ENCODE measurements around the gene GFAP.

Gene GFAP

DNA sequence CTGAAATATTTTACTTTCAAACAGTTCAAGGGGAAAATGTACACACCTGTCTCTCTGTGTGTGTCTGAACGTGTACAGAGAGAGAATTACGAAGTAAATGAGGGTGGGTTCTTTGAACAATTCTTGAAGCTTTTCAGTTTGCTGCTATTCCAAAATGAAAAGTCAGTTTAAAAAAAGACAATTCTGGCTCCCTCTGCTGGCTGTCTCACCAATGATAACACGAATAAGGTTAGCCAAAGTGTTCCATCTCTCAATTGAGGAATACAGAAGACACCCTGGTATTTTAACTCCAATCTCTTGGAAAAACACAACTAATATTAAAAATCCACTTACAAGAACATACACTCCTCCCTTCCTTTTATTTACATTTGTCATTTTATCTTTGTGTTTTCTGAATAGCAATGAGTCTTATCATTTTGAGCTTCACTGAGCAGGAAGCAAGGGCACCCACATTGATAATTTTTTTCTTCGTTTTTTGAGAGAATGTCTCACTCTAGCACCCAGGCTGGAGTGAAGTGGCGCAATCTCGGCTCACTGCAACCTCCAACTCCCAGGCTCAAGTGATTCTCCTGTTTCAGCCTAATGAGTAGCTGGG is 36.6 kb downstream of the GFAP start:
- Histone ChIP-seq H3K9me3 (ENCODE audit: insufficient read depth, low read length) (no peaks in the 10 kb centered on the region), H3K36me3 (ENCODE audit: insufficient read depth, insufficient read length, low read length) (peaks cover 98% of the 10 kb centered on the region), H3K4me1 (ENCODE audit: insufficient read depth, insufficient read length) (no peaks in the 10 kb centered on the region), H3K4me3 (ENCODE audit: insufficient read length, low read depth) (no peak overlapping the region), H3K9ac (ENCODE audit: insufficient read length, low read depth) (no peak overlapping the region), H3K27me3 (ENCODE audit: insufficient read depth, insufficient read length) (no peaks in the 10 kb centered on the region)
- no peak for DNase-seq (ENCODE audit: low read depth, low spot score)
- no peak for TF ChIP-seq YY1 (IDR thresholded peaks at IDR 0.05; ENCODE audit: insufficient read depth, insufficient read length)
- no peak for TF ChIP-seq SUZ12 (IDR thresholded peaks at IDR 0.05; ENCODE audit: extremely low read depth, insufficient read depth, insufficient read length)
- no peak for TF ChIP-seq ZNF274 (IDR thresholded peaks at IDR 0.05; ENCODE audit: low read depth, low read length)

DNA sequence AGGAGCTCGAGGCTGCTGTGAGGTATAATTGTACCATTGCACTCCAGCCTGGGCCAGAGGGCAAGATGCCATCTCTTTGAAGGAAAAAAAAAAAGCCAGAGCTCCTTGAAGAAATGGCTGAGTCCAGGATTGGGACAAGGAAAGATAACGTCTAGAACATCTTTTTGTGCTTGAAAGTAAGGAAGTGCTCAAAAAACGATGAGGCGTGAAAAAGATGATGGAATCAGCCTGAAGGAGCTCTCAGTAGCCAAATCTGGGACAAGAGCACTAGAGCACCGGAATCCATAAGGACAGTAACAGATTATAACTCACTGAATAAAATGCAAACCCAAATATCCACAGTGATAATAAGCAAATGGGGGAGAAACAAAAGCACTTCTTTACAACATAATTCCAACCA is 38.2 kb downstream of the GFAP start:
- DNase-seq (ENCODE audit: low read depth, low spot score): no peak
- peaks cover 95% of the 10 kb centered on the region for H3K36me3 ChIP-seq (ENCODE audit: insufficient read depth, insufficient read length, low read length)
- H3K9ac ChIP-seq (ENCODE audit: insufficient read length, low read depth): no peak overlapping the region
- no peak overlapping the region for H3K4me3 ChIP-seq (ENCODE audit: insufficient read length, low read depth)
- no peak for TF ChIP-seq ZNF274 (IDR thresholded peaks at IDR 0.05; ENCODE audit: low read depth, low read length)
- no peak for TF ChIP-seq YY1 (IDR thresholded peaks at IDR 0.05; ENCODE audit: insufficient read depth, insufficient read length)
- TF ChIP-seq SUZ12 (IDR thresholded peaks at IDR 0.05; ENCODE audit: extremely low read depth, insufficient read depth, insufficient read length): no peak
- no peaks in the 10 kb centered on the region for H3K9me3 ChIP-seq (ENCODE audit: insufficient read depth, low read length)
- no peaks in the 10 kb centered on the region for H3K4me1 ChIP-seq (ENCODE audit: insufficient read depth, insufficient read length)
- no peaks in the 10 kb centered on the region for H3K27me3 ChIP-seq (ENCODE audit: insufficient read depth, insufficient read length)

GRCh38 chr17:44875761-44876160 is 39.5 kb downstream of the GFAP start:
- no peak overlapping the region for H3K9ac ChIP-seq (ENCODE audit: insufficient read length, low read depth)
- H3K36me3 ChIP-seq (ENCODE audit: insufficient read depth, insufficient read length, low read length): peaks cover 90% of the 10 kb centered on the region
- DNase-seq (ENCODE audit: low read depth, low spot score): no peak
- H3K4me1 ChIP-seq (ENCODE audit: insufficient read depth, insufficient read length): no peaks in the 10 kb centered on the region
- H3K27me3 ChIP-seq (ENCODE audit: insufficient read depth, insufficient read length): no peaks in the 10 kb centered on the region
- no peaks in the 10 kb centered on the region for H3K9me3 ChIP-seq (ENCODE audit: insufficient read depth, low read length)
- H3K4me3 ChIP-seq (ENCODE audit: insufficient read length, low read depth): no peak overlapping the region
- TF ChIP-seq YY1 (IDR thresholded peaks at IDR 0.05; ENCODE audit: insufficient read depth, insufficient read length) (no peak), ZNF274 (IDR thresholded peaks at IDR 0.05; ENCODE audit: low read depth, low read length) (no peak), SUZ12 (IDR thresholded peaks at IDR 0.05; ENCODE audit: extremely low read depth, insufficient read depth, insufficient read length) (no peak)

DNA sequence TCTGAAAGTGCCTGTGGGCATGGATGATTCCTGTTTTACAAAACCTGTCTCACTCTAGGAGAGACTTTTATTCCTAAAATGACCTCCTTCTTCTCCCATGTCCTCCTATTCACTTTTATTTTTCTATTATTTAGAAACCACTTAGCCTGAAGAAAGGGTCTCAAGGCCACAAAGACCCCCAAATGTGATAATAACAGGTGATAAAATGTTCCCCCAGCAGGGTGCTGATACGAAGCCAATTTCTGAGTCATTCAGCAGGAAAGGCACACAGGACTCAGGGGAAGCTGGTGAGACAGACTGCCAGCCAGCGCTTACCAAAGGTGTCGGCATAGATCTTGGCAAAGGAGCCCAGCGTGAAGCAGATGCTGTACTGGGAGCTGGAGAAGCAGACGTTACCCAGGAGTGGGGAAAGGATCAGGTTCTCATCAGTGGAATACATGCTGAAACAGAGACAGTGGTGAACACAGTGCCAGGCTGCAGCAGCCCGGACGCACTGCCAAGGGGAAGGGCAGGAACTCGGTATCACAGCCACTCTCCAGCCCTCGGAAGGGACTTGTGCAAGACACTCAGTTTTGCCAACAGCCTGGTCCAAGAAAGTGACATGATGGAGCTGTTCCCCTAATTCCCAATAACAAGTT is 43.0 kb downstream of the GFAP start:
- Histone ChIP-seq H3K9me3 (ENCODE audit: insufficient read depth, low read length) (no peaks in the 10 kb centered on the region), H3K36me3 (ENCODE audit: insufficient read depth, insufficient read length, low read length) (peaks cover 89% of the 10 kb centered on the region), H3K9ac (ENCODE audit: insufficient read length, low read depth) (no peak overlapping the region), H3K27me3 (ENCODE audit: insufficient read depth, insufficient read length) (no peaks in the 10 kb centered on the region), H3K4me3 (ENCODE audit: insufficient read length, low read depth) (no peak overlapping the region), H3K4me1 (ENCODE audit: insufficient read depth, insufficient read length) (no peaks in the 10 kb centered on the region)
- TF ChIP-seq SUZ12 (IDR thresholded peaks at IDR 0.05; ENCODE audit: extremely low read depth, insufficient read depth, insufficient read length): no peak
- DNase-seq (ENCODE audit: low read depth, low spot score): no peak

- Histone ChIP-seq H3K9ac (ENCODE audit: insufficient read length, low read depth) (no peak overlapping the region), H3K27me3 (ENCODE audit: insufficient read depth, insufficient read length) (no peaks in the 10 kb centered on the region), H3K4me1 (ENCODE audit: insufficient read depth, insufficient read length) (no peaks in the 10 kb centered on the region), H3K36me3 (ENCODE audit: insufficient read depth, insufficient read length, low read length) (peaks cover 88% of the 10 kb centered on the region), H3K4me3 (ENCODE audit: insufficient read length, low read depth) (no peak overlapping the region), H3K9me3 (ENCODE audit: insufficient read depth, low read length) (no peaks in the 10 kb centered on the region)
- DNase-seq (ENCODE audit: low read depth, low spot score): no peak
- TF ChIP-seq ZNF274 (IDR thresholded peaks at IDR 0.05; ENCODE audit: low read depth, low read length) (no peak), YY1 (IDR thresholded peaks at IDR 0.05; ENCODE audit: insufficient read depth, insufficient read length) (no peak), SUZ12 (IDR thresholded peaks at IDR 0.05; ENCODE audit: extremely low read depth, insufficient read depth, insufficient read length) (no peak)
These were observed 43.7 kb downstream of the GFAP start for GRCh38 chr17:44871556-44871955.

GRCh38 chr17:44867841-44868240 is 47.5 kb downstream of the GFAP start:
- Histone ChIP-seq H3K9me3 (ENCODE audit: insufficient read depth, low read length) (no peaks in the 10 kb centered on the region), H3K36me3 (ENCODE audit: insufficient read depth, insufficient read length, low read length) (peaks cover 91% of the 10 kb centered on the region), H3K4me1 (ENCODE audit: insufficient read depth, insufficient read length) (no peaks in the 10 kb centered on the region), H3K4me3 (ENCODE audit: insufficient read length, low read depth) (no peak overlapping the region), H3K9ac (ENCODE audit: insufficient read length, low read depth) (no peak overlapping the region), H3K27me3 (ENCODE audit: insufficient read depth, insufficient read length) (no peaks in the 10 kb centered on the region)
- no peak for TF ChIP-seq YY1 (IDR thresholded peaks at IDR 0.05; ENCODE audit: insufficient read depth, insufficient read length)
- no peak for TF ChIP-seq SUZ12 (IDR thresholded peaks at IDR 0.05; ENCODE audit: extremely low read depth, insufficient read depth, insufficient read length)
- no peak for TF ChIP-seq ZNF274 (IDR thresholded peaks at IDR 0.05; ENCODE audit: low read depth, low read length)
- DNase-seq (ENCODE audit: low read depth, low spot score): no peak

DNA sequence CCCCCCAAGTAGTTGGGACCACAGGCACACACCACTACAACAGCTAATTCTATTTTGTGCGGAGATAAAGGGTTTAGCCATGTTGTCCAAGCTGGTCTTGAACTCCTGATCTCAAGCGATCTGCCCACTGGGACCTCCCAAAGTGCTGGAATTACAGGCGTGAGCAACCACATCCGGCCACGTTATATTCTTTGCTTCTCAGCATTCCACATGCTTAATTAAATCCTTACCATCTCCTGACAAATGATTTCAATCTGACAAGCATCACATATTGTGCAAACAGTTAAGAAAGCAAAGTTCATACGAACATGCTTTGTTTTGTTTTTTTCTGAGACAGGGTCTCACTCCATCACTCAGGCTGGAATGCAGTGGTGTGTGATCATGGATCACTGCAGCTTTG is 49.4 kb downstream of the GFAP start:
- TF ChIP-seq ZNF274 (IDR thresholded peaks at IDR 0.05; ENCODE audit: low read depth, low read length) (no peak), SUZ12 (IDR thresholded peaks at IDR 0.05; ENCODE audit: extremely low read depth, insufficient read depth, insufficient read length) (no peak), YY1 (IDR thresholded peaks at IDR 0.05; ENCODE audit: insufficient read depth, insufficient read length) (no peak)
- H3K4me1 ChIP-seq (ENCODE audit: insufficient read depth, insufficient read length): no peaks in the 10 kb centered on the region
- no peak overlapping the region for H3K9ac ChIP-seq (ENCODE audit: insufficient read length, low read depth)
- no peak overlapping the region for H3K4me3 ChIP-seq (ENCODE audit: insufficient read length, low read depth)
- H3K36me3 ChIP-seq (ENCODE audit: insufficient read depth, insufficient read length, low read length): peaks cover 93% of the 10 kb centered on the region
- no peaks in the 10 kb centered on the region for H3K27me3 ChIP-seq (ENCODE audit: insufficient read depth, insufficient read length)
- no peaks in the 10 kb centered on the region for H3K9me3 ChIP-seq (ENCODE audit: insufficient read depth, low read length)
- no peak for DNase-seq (ENCODE audit: low read depth, low spot score)
